HL-60 (cell line): Measurements from ENCODE around the gene HBM.
"Not testable (repeated sequence)": the region's sequence is repeated elsewhere in the genome, so short reads cannot be mapped to it uniquely, and the experiment has no call there.

ENCODE experiments used
- DNase-seq, 2 experiments: peaks; one replicate each; pipeline ENCODE4 v3.0.0-alpha.2; 2010 to 2020; ENCODE audit warnings: low read depth in 1 of 2, low spot score in 1 of 2
- H3K27ac ChIP-seq: fragments of 250-450 bp; sonication (Bioruptor Pico); replicated peaks from 2 replicates; pipeline ENCODE4 v1.5.1; 2020; ENCODE audit warnings: mild to moderate bottlenecking, moderate library complexity
- H3K27me3 ChIP-seq: fragments of 250-450 bp; sonication (Bioruptor Pico); 2 replicates; pipeline ENCODE4 v1.5.1; 2021; ENCODE audit warnings: mild to moderate bottlenecking, moderate library complexity; ENCODE audit not compliant: insufficient read depth, poor library complexity, severe bottlenecking
- H3K4me3 ChIP-seq: replicated peaks from 2 replicates; pipeline ENCODE4 v1.5.1; 2011; ENCODE audit warnings: mild to moderate bottlenecking, control low read depth, low read length; ENCODE audit not compliant: insufficient read depth
- GABPA ChIP-seq: IDR thresholded peaks from 2 replicates; pipeline ENCODE4 v1.6.1; 2012; ENCODE audit warnings: low read depth
- POLR2AphosphoS5 ChIP-seq: IDR thresholded peaks from 2 replicates; pipeline ENCODE4 v1.6.1; 2012; ENCODE audit warnings: low read depth
- SPI1 ChIP-seq: IDR thresholded peaks from 2 replicates; pipeline ENCODE4 v1.6.1; 2012; ENCODE audit warnings: low read depth, mild to moderate bottlenecking, borderline replicate concordance
- TF ChIP-seq, protein P1 (sequence below): IDR thresholded peaks from 2 replicates; pipeline ENCODE4 v1.6.1; 2012; ENCODE audit warnings: low read depth; ENCODE audit not compliant: insufficient replicate concordance
- TF ChIP-seq, protein P2 (sequence below): IDR thresholded peaks from one replicate; pipeline ENCODE4 v1.5.1; 2011; ENCODE audit warnings: low read length, control low read depth, inconsistent platforms; ENCODE audit not compliant: insufficient read depth

HBM gene

DNA sequence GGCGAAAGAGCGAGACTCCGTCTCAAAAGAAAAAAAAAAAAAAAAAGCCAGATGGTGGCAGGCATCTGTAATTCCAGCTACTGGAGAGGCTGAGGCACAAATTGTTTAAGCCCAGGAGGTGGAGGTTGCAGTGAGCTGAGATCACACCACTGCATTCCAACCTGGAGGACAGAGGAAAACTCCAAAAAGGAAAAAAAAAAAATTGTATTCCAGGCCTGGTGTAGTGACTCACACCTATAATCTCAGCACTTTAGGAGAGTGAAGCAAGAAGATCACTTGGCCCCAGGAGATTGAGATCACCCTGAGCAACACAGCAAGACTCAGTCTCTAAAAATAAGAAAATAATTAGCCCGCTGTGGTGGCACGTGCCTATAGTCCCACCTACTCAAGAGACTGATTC is 34.6 kb downstream of the HBM start:
- TF ChIP-seq GABPA (no peak), SPI1 (no peak), POLR2AphosphoS5 (no peak)
- TF ChIP-seq, protein P1, sequence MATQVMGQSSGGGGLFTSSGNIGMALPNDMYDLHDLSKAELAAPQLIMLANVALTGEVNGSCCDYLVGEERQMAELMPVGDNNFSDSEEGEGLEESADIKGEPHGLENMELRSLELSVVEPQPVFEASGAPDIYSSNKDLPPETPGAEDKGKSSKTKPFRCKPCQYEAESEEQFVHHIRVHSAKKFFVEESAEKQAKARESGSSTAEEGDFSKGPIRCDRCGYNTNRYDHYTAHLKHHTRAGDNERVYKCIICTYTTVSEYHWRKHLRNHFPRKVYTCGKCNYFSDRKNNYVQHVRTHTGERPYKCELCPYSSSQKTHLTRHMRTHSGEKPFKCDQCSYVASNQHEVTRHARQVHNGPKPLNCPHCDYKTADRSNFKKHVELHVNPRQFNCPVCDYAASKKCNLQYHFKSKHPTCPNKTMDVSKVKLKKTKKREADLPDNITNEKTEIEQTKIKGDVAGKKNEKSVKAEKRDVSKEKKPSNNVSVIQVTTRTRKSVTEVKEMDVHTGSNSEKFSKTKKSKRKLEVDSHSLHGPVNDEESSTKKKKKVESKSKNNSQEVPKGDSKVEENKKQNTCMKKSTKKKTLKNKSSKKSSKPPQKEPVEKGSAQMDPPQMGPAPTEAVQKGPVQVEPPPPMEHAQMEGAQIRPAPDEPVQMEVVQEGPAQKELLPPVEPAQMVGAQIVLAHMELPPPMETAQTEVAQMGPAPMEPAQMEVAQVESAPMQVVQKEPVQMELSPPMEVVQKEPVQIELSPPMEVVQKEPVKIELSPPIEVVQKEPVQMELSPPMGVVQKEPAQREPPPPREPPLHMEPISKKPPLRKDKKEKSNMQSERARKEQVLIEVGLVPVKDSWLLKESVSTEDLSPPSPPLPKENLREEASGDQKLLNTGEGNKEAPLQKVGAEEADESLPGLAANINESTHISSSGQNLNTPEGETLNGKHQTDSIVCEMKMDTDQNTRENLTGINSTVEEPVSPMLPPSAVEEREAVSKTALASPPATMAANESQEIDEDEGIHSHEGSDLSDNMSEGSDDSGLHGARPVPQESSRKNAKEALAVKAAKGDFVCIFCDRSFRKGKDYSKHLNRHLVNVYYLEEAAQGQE, result no peak
- TF ChIP-seq, protein P2, sequence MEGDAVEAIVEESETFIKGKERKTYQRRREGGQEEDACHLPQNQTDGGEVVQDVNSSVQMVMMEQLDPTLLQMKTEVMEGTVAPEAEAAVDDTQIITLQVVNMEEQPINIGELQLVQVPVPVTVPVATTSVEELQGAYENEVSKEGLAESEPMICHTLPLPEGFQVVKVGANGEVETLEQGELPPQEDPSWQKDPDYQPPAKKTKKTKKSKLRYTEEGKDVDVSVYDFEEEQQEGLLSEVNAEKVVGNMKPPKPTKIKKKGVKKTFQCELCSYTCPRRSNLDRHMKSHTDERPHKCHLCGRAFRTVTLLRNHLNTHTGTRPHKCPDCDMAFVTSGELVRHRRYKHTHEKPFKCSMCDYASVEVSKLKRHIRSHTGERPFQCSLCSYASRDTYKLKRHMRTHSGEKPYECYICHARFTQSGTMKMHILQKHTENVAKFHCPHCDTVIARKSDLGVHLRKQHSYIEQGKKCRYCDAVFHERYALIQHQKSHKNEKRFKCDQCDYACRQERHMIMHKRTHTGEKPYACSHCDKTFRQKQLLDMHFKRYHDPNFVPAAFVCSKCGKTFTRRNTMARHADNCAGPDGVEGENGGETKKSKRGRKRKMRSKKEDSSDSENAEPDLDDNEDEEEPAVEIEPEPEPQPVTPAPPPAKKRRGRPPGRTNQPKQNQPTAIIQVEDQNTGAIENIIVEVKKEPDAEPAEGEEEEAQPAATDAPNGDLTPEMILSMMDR, result no peak
- no peak for DNase-seq
- Histone ChIP-seq H3K4me3 (no peak overlapping the region), H3K27ac (no peak overlapping the region), H3K27me3 (no peaks in the 10 kb centered on the region)

DNA sequence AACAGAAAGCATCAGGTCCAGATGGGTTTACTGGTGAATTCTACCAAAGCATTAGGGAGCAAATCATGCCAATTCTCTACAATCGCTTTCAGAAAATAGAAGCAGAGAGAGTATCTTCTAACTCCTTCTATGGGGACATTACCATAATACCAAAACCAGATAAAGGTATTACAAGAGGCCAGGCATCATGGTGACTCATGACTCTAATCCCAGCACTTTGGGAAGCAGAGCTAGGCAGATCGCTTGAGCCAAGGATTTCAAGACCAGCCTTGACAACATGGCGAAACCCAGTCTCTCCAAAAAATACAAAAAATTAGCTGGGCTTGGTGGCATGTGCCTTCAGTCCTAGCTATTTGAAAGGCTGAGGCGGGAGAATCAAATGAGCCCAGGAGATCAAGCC is 37.5 kb downstream of the HBM start:
- no peak for TF ChIP-seq GABPA
- TF ChIP-seq POLR2AphosphoS5, result no peak
- TF ChIP-seq, protein P2, result no peak
- TF ChIP-seq, protein P1, result no peak
- no peak for TF ChIP-seq SPI1
- Histone ChIP-seq H3K4me3 (no peak overlapping the region), H3K27ac (no peak overlapping the region), H3K27me3 (no peaks in the 10 kb centered on the region)
- DNase-seq, result no peak

DNA sequence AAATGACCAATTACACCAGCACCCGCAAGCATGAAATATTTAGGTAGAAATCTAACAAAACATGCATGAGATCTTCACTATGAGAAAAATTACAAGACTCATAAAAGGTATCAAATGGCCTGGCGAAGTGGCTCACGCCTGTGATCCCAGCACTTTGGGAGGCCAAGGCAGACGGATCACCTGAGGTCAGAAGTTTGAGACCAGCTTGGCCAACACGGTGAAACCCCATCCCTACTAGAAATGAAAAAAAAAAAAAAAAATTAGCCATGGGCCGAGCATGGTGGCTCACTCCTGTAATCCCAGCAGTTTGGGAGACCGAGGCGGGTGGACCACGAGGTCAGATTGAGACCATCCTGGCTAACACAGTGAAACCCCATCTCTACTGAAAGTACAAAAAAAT is 38.3 kb downstream of the HBM start:
- not testable (repeated sequence) for H3K27ac ChIP-seq, DNase-seq, H3K4me3 ChIP-seq, H3K27me3 ChIP-seq

DNA sequence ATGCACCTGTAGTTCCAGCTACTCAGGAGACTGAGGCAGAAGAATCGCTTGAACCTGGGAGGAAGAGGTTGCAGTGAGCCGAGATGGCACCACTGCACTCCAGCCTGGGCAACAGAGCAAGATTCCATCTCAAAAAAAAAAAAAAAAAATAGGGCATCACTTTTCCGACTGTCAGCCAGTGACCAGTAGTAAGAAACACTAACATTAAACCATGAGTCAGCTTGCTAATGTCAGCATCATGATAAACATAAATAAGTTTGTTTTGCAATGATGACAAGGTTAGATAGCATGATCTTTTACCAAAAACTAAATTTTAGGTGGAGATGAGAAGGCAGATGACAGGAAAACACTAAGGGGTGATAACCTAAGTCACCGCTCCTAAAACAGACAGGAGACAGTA is 43.6 kb downstream of the HBM start:
- not testable (repeated sequence) for H3K4me3 ChIP-seq, H3K27me3 ChIP-seq, H3K27ac ChIP-seq, DNase-seq

DNA sequence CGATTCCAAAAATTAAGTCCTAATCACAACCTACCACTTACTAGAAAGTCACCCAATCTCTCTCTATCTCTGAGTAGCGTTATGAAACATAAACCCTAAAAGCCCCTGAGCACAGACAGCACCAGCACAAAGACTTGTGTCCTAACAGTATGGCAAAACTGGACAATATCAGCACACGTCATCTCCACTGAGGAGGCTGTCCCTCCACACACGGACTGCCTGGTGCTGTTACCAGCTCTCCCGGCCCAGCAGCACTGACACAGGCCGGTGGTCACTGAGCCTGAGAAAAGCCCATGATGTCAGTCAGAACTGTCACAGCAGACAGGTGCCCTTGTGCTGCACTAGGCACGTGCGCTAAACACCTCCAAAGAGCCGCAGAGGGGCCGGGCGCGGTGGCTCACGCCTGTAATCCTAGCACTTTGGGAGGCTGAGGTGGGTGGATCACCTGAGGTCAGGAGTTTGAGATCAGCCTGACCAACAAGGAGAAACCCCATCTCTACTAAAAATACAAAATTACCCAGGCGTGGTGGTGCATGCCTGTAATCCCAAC is 45.9 kb downstream of the HBM start:
- H3K4me3 ChIP-seq, DNase-seq, H3K27ac ChIP-seq, H3K27me3 ChIP-seq: not testable (repeated sequence)
